ENCODE results near the gene PHC2.

The PHC2 gene

DNA sequence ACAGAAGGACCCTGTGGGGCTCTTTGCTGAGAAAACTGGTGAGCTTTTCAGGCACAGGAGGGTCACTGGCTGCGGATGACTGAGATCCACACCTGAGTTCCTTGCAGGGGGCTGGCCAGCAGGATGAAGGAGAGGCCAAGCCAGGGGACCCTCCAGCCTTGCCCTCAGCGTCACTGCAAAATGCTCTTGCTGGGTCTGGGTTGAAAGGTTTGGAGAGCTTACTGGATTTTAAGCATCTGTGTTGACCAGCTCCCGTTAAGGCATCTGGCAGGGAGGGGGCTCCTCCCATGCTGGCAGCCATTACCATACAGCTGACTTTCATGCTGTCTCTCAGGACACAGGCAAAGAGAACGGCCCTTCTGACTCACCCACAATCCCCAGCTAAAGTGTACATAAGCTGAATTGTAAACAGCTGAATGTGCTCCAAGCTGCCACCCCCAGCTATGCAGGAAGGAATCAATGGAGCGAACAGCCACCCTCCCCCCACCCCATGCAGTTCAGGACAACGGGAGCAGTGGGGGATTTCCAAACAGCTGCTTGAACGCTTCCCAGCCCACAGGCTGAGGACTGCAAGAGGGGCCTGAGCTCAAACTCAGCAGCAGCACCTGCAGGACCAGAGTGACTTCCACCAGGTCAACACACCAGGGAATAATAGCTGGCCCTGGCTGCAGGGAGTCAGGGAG, 88.7 kb downstream of the PHC2 start:
- H3K4me3 ChIP-seq, result no peak overlapping the region
- H3K27ac ChIP-seq, result peak overlapping the region in 19 of 21 experiments; percentile 8 to 85 (median 66)

DNA sequence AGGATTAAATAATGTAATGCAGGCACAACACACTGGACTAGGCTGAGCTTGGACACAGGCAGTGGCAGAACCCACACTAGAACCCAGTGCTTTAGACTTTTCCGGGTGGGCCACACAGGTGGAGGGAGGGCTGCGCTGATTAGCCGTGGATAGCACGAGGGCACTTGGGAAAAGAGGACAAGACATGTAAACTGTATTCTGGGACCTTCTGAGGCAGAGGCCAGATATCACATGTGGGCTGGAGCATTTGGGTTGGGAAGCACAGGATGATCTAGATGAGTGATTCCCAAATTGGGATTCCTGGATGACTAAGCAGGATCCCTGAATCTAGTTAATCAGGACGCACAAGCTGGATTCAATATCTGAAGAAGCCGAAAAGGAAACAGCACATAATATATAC, 89.7 kb downstream of the PHC2 start:
- Histone ChIP-seq H3K27ac (peak overlapping the region in 14 of 21 experiments; percentile 8 to 85 (median 74)), H3K4me3 (no peak overlapping the region)

DNA sequence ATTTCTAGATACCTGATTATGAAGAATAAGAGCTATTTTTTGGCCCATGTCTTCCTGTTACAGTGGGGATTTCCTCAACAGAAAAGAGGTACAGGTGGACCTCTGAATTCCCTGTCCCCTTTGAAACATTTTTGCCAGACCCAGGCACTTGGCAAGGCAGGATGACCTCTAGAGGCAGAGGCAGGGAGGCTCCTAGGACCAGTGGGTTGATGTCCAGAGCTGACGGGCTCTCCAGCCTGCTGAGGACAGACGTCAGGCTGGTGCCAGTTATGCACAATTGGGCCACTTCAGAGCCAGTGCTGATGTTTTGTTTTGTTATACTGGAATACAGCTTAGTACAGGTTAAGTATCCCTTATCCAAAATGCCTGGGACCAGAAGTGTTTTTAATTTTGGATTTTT, 91.5 kb downstream of the PHC2 start:
- no peak overlapping the region for H3K4me3 ChIP-seq
- peak overlapping the region in 20 of 21 experiments; percentile 16 to 87 (median 76) for H3K27ac ChIP-seq

DNA sequence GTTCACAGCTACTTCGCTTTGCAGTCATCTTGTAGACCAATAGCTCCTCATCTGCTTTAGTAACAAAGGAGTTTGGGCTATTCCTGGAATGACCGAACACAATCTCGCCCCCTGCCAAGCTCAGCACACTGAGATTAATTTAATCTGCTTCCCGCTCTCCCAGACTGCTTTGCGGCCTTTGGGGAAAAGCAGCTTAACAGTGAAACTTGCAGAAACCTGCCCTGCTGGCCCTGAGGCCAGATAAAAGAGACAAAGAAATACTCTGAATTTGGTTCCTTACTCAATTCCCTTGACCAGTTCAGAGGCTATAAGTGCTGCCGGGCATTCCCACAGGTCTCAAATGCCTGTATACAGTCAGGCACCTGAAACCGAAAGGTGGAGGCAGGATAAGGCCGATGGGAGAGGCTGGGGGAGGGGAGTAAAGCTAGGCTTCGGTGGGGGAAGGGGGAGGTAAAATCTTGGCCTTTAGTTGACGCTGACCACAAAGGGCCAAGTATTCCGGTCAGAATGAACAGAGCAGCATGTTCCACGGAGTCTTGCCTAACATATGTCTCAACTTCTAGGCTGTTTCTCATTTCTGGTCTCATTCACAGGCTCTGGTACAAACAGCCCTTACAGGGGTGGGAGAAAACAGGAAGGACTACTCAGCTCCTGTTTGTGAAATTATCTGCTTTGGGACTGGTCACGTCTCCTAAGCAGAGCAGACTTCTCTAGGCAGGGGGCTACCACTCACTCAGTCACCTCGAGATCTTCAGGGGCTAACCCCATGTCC, 92.3 kb downstream of the PHC2 start:
- peak overlapping the region in 1 of 7 experiments; percentile 2 for H3K4me3 ChIP-seq
- H3K27ac ChIP-seq, result peak overlapping the region in 20 of 21 experiments; percentile 16 to 87 (median 76)

DNA sequence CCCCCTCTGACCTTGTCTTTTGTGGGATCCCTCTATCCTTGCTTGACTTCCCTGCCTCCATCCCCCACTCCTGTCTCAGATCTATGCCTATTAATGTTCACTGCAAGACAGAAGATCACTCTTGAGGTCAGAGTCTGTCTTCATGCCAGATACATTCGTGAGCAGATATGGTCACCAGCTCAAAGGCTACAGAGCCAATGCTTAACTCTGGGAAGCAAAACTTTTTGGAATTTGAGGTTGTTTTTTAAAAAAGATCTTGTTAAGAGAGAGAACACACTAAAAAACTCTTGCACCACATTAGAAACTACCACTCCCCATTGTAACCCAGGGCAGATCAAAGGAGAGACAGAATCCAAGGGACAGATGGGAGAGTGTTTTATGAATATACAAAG, 92.9 kb downstream of the PHC2 start:
- Histone ChIP-seq H3K4me3 (peak overlapping the region in 1 of 7 experiments; percentile 2), H3K27ac (peak overlapping the region in 20 of 21 experiments; percentile 16 to 87 (median 76))

DNA sequence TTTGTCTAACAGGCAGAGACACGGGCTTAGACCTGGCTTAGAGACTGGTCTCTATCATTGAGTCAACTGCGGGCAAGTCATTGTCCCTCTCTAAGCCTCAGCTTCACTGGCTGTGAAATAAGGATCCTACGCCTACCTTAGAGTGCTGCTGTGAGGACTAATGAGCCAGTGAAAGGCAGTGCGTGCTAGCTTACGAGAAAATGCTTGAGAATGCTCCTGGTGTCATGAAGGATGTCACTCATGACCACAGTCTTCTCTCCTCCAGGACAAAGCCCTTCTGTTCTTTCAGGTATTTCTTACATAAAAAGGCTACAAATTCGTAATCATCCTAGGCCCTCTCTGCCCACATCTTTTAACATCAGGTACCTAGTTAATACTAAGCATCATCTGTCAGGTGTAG, 93.5 kb downstream of the PHC2 start:
- Histone ChIP-seq H3K4me3 (no peak overlapping the region), H3K27ac (peak overlapping the region in 14 of 21 experiments; percentile 43 to 87 (median 78))

DNA sequence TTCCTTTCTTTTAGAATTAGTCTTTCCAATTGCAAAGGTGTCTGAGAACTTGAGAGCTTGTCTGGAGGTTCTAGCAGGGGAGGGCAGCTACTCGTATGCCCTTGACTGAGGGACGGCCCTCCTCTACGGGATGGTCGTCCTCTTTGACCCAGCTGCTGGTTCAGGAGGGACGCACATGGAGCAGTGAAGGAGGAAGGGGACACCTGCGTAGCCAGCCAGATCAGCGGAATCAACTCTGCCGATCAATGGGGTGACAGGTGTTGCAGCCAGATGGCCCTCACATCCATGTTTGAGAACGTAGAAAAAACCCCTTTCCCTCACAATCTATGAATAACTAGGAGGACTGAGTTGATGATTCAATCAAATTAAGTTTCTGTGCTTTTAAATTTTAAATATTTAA, 94.3 kb downstream of the PHC2 start:
- peak overlapping the region in 5 of 21 experiments; percentile 1 to 85 (median 71) for H3K27ac ChIP-seq
- H3K4me3 ChIP-seq, result no peak overlapping the region

DNA sequence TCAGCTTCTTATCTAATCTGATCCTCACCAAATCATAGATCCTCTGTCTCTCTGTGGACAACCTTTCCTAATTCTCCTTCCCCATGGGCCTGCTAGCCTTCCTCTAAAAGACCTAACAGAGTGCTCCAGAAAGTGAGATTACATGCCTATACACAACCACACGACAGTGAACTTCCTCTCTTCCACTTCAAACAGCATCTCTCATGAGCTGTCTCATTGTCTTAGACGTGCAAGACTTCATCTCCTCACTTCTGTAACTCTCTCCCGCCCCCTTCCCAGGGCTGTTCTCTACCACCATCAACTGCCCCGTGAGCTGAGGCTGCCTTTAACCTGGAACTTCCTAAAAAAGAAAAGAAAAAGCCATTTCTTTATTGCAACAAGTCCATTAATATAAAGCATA, 95.9 kb downstream of the PHC2 start:
- H3K27ac ChIP-seq, result peak overlapping the region in 18 of 21 experiments; percentile 4 to 81 (median 56)
- no peak overlapping the region for H3K4me3 ChIP-seq

DNA sequence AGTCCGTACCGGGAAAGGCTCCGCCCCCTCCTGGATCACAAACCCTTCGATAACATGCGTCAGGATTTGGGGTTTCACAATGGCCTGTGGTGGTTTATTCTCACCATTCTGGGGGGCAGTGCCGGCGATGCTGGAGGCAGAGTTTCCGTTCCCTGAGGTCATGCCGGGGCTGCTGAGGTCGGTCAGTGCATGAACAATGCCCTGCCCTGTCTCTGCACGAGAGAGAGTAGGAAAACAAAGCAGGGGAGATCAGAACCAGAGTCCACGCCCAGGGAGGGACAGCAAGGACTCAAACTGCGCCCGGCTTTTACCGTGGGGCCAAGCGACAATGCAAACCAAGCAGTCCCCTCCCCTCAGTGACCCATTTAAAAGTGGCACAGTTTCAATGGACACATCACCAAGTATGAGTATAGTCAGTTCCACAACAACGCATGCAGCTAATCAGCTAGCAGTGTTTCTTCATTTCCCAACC, 96.8 kb downstream of the PHC2 start:
- H3K27ac ChIP-seq, result peak overlapping the region in 16 of 21 experiments; percentile 0 to 81 (median 52)
- H3K4me3 ChIP-seq, result no peak overlapping the region

DNA sequence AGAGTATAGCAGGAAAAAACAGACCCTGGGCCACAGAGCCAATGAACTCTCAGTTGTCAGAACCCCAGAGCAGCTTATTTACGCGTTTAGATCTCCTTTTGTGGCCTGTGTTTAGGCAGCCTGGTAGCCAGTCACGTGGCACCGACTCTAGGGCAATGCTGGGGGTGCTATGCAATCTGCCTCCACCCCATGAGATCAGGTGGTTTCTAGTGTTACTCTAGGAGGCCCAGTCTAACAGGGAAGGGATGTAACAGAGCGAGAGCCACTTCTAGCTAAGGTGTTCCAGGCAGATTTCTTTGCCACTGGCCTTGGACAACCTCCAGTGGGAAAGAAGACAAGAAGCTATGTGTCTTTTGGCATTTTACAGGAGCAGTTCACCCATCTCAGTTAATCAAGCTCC, 98.0 kb downstream of the PHC2 start:
- Histone ChIP-seq H3K27ac (peak overlapping the region in 12 of 21 experiments; percentile 18 to 81 (median 62)), H3K4me3 (no peak overlapping the region)

DNA sequence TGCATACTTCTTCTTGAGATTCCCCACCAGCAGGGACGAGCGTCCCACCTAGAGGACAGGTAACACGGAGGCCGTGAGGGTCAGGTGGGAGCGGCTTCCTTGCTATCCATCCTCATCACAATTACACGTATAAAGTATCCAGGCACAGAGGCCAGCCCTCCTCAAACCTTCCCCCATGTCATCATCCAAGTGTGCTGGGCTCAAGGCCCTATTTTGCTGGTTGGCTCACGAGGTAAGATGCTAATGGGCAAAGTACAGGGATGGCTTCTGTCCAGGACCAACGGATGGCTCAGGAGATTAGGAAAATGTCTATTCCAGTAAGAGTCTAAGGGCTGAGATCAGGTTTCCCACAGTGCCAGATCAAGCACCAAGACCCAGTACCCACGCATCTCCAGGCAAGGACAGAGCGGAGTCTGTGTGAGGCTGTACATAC, 98.5 kb downstream of the PHC2 start:
- no peak overlapping the region for H3K4me3 ChIP-seq
- H3K27ac ChIP-seq, result peak overlapping the region in 13 of 21 experiments; percentile 10 to 81 (median 60)

DNA sequence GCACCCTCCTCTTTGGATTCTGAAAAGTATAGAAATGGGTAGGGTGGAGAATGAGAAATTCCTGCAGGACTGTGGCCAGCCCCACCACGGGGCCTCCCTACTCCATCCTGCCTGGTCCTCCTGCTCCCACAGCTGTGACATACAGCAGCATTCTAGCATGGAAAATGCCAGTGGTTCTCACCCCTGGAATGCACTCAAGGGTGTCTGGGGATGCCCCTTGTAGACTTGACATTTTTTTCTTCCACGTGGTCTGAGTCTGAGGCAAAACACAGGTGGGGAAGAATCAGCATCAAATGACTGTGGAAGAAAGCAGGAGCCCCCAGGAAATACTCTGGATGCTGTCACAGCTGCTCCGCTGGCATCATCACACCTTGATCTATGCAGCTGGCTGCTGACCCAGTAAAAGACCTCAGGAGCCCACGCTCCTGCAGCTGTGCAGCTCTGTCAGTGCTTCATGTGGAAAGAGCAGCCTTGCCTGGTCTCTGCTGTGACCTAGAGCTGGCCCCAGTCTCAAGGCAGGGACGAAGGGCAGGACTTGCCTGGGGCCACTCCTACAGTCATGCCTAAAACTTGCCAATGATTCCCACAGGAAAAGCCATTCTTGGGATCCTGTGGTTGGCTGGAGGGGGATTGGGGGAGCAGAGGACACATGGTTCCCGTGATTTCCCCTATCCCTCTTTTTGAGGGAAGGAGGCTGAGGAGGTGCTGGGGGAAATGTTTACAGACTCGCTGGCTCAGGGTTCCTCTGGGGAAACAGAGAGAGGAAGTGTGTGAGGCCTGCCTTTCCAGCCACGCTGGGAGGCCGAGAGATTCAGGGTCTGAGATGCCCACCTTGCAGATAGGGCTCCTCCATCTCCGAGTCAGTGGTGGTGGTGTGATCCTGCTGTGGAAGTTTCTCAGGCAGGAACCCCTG, 99.2 kb downstream of the PHC2 start:
- Histone ChIP-seq H3K4me3 (no peak overlapping the region), H3K27ac (peak overlapping the region in 7 of 21 experiments; percentile 0 to 81 (median 45))

DNA sequence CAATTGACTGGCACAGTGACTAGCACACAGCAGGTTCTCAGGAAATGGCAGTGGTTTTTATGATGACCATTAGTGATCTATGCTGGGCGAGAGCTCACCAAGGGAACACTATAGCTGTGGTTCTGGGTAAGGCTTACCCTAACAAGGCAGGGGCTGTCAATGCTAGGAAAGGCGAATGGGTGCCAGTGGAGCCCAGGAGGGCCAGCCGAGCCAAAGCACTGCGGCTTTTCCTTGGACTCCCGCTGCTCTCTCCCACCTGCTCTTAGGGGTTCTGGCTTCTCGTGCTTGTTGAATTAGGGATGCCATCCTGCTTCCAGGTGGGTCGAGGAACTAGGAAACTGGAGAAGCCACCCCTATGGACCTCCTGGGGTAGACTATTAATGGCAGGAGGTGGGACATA, 100.0 kb downstream of the PHC2 start:
- Histone ChIP-seq H3K4me3 (no peak overlapping the region), H3K27ac (no peak overlapping the region)

DNA sequence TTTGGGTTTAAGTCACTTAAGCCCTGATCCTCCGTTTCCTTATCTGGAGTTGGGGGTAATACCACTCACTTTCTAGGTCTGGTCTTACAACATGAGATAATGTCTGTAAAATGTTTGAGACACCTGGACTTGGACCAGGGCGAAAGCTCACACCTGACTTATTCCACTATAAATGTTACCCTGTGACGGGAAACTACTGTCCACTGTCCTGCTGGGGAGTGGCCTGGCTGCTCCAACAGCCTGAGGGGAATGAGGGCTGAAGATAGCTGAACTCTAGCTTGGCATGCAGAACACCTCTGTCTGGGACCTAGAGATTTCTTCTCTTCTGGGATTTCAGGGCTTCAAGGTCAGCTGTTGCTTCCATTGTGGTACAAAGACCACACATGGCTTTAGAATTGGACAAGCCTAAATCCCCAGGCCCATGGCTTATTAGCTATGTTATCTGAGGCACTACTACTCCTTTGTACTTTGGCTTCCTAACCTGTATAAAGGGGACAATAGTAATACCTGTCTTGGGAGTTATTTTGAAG, 100.5 kb downstream of the PHC2 start:
- no peak overlapping the region for H3K27ac ChIP-seq
- no peak overlapping the region for H3K4me3 ChIP-seq

DNA sequence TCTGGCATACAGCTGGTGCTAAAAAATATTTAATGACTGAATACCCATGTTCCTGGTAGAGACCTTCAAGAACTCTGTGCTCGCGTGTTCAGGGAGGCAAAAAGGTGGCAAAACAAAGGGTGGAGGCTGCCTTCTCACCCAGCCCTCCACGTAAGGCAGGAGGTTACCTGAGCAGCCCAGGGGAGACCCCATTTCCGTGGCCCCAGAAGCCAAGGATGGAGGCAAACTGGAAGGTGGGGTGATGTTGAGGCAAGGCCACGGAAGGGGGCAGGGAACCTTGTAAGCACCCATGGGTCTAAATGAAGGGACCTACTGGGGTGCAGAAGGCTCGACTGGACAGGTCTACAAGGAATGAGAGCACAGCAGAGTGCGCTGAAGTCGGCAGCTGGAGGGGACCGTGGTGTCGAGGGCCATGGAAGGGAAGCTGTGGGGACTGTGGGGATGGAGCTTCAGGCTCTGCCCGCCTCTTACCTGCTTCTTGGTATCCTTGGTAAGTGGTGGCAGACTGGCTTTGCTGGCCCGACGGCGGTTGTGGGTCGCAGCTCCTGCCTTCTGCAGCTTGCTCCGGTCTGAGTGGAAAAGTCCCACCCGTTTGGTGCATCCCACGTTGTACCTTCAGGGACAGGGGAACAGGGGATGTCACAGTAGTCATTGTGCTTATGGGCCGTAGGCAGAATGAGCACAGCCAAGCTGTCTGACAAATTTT, 101.1 kb downstream of the PHC2 start:
- Histone ChIP-seq H3K27ac (no peak overlapping the region), H3K4me3 (no peak overlapping the region)

DNA sequence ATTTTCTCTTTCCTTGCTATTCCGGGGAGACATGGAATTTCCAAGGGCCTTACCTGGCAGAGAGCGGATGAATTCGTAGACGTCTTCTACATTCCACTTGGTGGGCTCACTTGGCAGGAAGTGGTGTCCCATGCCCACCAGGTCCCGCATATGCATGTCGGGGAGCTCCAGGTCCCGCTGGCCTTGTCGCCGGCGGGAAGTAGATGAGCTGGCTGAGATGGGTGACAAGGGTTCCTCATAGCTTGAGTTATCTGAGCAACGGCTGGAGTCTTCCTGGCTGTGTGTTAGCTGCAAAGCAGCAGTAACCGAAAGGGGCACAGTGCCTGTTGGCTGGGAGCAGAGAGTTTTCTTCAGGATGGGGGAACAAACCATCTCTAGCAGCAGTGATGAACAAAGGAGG, 102.1 kb downstream of the PHC2 start:
- peak overlapping the region in 2 of 21 experiments; percentile 4 to 18 for H3K27ac ChIP-seq
- no peak overlapping the region for H3K4me3 ChIP-seq

DNA sequence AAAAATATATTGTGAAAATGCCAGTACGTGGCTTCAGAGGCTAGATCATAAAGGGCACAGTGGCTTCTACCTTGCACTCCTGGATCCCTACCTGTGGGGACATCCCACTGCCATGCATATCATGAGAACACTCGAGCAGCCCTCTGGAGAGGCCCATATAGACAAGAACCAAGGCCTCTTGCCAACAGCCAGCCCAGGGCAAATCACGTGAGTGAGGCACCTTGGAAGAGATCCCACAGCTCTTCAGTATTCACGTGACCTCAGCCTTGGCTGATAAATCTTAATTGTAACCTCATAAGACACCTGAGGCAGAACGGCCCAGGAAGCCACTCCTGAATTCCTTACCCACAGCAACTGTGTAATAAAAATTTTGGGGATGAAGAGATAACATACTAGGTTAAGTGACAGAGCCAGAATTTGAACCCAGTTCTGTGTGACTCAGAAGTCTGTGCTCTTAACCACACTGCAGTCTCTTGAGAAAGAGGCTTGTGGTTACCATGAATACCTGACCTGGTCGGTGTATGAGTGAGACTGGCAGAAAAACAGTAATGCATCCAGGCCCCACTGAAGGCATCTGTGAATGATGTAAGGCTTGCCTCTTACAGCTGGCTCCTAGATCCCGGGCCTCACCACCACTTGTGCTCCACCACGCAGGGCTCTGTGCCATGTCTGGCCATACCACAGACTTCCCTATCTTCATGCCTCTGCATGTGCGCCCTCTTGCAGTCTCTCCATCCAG, 103.1 kb downstream of the PHC2 start:
- Histone ChIP-seq H3K4me3 (no peak overlapping the region), H3K27ac (peak overlapping the region in 3 of 21 experiments; percentile 25 to 39 (median 32))

DNA sequence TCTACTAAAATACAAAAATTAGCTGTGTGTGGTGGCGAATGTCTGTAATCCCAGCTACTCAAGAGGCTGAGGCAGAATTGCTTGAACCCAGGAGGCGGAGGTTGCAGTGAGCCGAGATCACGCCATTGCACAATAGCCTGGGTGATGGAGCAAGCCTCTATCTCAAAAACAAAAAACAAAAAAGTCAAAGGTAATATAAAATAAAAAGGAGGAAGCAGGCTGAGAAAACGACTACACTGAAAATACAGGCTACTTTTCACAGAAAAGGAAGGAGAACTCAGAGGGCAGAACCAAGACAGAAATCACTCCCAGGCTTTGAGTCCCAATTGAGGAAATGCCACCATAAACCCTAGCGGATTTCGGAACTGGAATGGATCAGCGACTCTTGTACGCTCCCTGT, 104.1 kb downstream of the PHC2 start:
- Histone ChIP-seq H3K27ac (peak overlapping the region in 1 of 21 experiments; percentile 52), H3K4me3 (no peak overlapping the region)

All from skin epidermis (tissue), 12 donors.